OCI-LY1 (cell line): ENCODE data around the gene FAM76A.
"Not testable (repeated sequence)": the region's sequence is repeated elsewhere in the genome, so short reads cannot be mapped to it uniquely, and the experiment has no call there.

Experiments used
- H2AFZ ChIP-seq: fragments of 200-600 bp; sonication (generic), shearing (Covaris generic); 2 replicates; pipeline ENCODE4 v1.6.0; 2014; ENCODE audit warnings: antibody characterized with exemption, mild to moderate bottlenecking, low read length
- H3F3A ChIP-seq: fragments of 200-600 bp; sonication (generic), shearing (Covaris generic); 2 replicates; pipeline ENCODE4 v1.6.0; 2014; ENCODE audit warnings: mild to moderate bottlenecking, antibody characterized with exemption, low read length, moderate library complexity; ENCODE audit not compliant: insufficient read depth
- H3K27ac ChIP-seq: fragments of 200-600 bp; sonication (generic); 2 replicates; pipeline ENCODE4 v1.5.1; 2014; ENCODE audit warnings: low read length, mixed run types, mild to moderate bottlenecking, low read depth; ENCODE audit not compliant: poor library complexity, severe bottlenecking
- H3K27me3 ChIP-seq: fragments of 200-600 bp; sonication (generic); 2 replicates; pipeline ENCODE4 v1.6.0; 2014; ENCODE audit warnings: antibody characterized with exemption, mild to moderate bottlenecking, low read length, moderate library complexity; ENCODE audit not compliant: insufficient read depth
- H3K36me3 ChIP-seq: fragments of 200-600 bp; sonication (generic); 2 replicates; pipeline ENCODE4 v1.6.1; 2014; ENCODE audit warnings: mild to moderate bottlenecking, antibody characterized with exemption, low read length, moderate library complexity, mixed read lengths; ENCODE audit not compliant: insufficient read depth
- H3K4me1 ChIP-seq: fragments of 200-600 bp; sonication (generic); 2 replicates; pipeline ENCODE4 v1.5.1; 2014; ENCODE audit warnings: mild to moderate bottlenecking, low read length, moderate library complexity; ENCODE audit not compliant: insufficient read depth, severe bottlenecking
- H3K4me2 ChIP-seq: fragments of 200-600 bp; sonication (generic), shearing (Covaris generic); 2 replicates; pipeline ENCODE4 v1.6.1; 2014; ENCODE audit warnings: low read length
- H3K4me3 ChIP-seq: fragments of 200-600 bp; sonication (generic); 2 replicates; pipeline ENCODE4 v1.5.1; 2014; ENCODE audit warnings: low read length, low read depth, mild to moderate bottlenecking, mixed read lengths; ENCODE audit not compliant: poor library complexity, severe bottlenecking
- H3K79me2 ChIP-seq: fragments of 200-600 bp; shearing (Covaris generic); 2 replicates; pipeline ENCODE4 v1.6.1; 2016; ENCODE audit warnings: mixed run types, low read length, mixed read lengths; ENCODE audit not compliant: insufficient read depth
- H3K9ac ChIP-seq: fragments of 200-600 bp; sonication (generic), shearing (Covaris generic); 2 replicates; pipeline ENCODE4 v1.6.1; 2014; ENCODE audit warnings: mild to moderate bottlenecking, low read length, mixed read lengths
- H3K9me2 ChIP-seq: fragments of 200-600 bp; sonication (generic), shearing (Covaris generic); 2 replicates; pipeline ENCODE4 v1.6.1; 2014; ENCODE audit warnings: low read depth, mild to moderate bottlenecking, low read length, mixed read lengths
- H3K9me3 ChIP-seq: fragments of 200-600 bp; shearing (Covaris generic); 2 replicates; pipeline ENCODE4 v1.6.1; 2014; ENCODE audit warnings: low read length, mixed read lengths
- H4K20me1 ChIP-seq: fragments of 200-600 bp; sonication (generic), shearing (Covaris generic); 2 replicates; pipeline ENCODE4 v1.6.0; 2016; ENCODE audit warnings: mild to moderate bottlenecking, low read length; ENCODE audit not compliant: insufficient read depth
- CTCF ChIP-seq: fragments of 200-600 bp; sonication (generic), shearing (Covaris generic); IDR thresholded peaks from 2 replicates; pipeline ENCODE4 v1.5.1; 2017; ENCODE audit warnings: mild to moderate bottlenecking, antibody characterized with exemption, low read length, moderate library complexity, mixed read lengths
- EZH2 ChIP-seq: fragments of 200-600 bp; sonication (generic), shearing (Covaris generic); IDR thresholded peaks from 2 replicates; pipeline ENCODE4 v1.8.0; 2017; ENCODE audit warnings: borderline replicate concordance, mixed run types, mild to moderate bottlenecking, antibody characterized with exemption, low read length, moderate library complexity, mixed read lengths

The FAM76A gene

GRCh38 chr1:27773826-27774445 is 48.2 kb downstream of the FAM76A start:
- no peaks in the 10 kb centered on the region for H3K27me3 ChIP-seq
- peak overlapping the region; percentile 90 for H3K4me3 ChIP-seq
- peaks cover 26% of the 10 kb centered on the region for H3K79me2 ChIP-seq
- H3K9me2 ChIP-seq: no peaks in the 10 kb centered on the region
- TF ChIP-seq CTCF (no peak), EZH2 (no peak)
- no peaks in the 10 kb centered on the region for H4K20me1 ChIP-seq
- H3K36me3 ChIP-seq: peaks cover 10% of the 10 kb centered on the region; the same call in 1 of the 2 replicates
- H3K4me1 ChIP-seq: peaks cover 20% of the 10 kb centered on the region
- peak overlapping the region; percentile 69 for H3K4me2 ChIP-seq
- no peaks in the 10 kb centered on the region for H3K9me3 ChIP-seq
- peak overlapping the region; percentile 86 for H3K9ac ChIP-seq
- H2AFZ ChIP-seq: no peak overlapping the region
- H3K27ac ChIP-seq: peak overlapping the region; percentile 51
- no peaks in the 10 kb centered on the region for H3F3A ChIP-seq

- peaks cover 26% of the 10 kb centered on the region for H3K79me2 ChIP-seq
Measured at GRCh38 chr1:27774654-27775053, 48.9 kb downstream of the FAM76A start.

GRCh38 chr1:27775336-27775735 is 49.6 kb downstream of the FAM76A start:
- not testable (repeated sequence) for H3K27me3 ChIP-seq, H3K27ac ChIP-seq, H3K36me3 ChIP-seq, H3K9ac ChIP-seq, H3K4me2 ChIP-seq, H3K4me3 ChIP-seq, H3K9me3 ChIP-seq, H3K9me2 ChIP-seq, H4K20me1 ChIP-seq, H2AFZ ChIP-seq, H3F3A ChIP-seq
- peaks cover 26% of the 10 kb centered on the region for H3K79me2 ChIP-seq
- peaks cover 20% of the 10 kb centered on the region for H3K4me1 ChIP-seq

More at GRCh38 chr1:27774654-27775053, 48.9 kb downstream of the FAM76A start:
- H3F3A ChIP-seq: no peaks in the 10 kb centered on the region
- no peaks in the 10 kb centered on the region for H3K9me2 ChIP-seq
- H3K36me3 ChIP-seq: peaks cover 10% of the 10 kb centered on the region; the same call in 1 of the 2 replicates
- H3K9ac ChIP-seq: no peak overlapping the region
- H3K9me3 ChIP-seq: no peaks in the 10 kb centered on the region
- peaks cover 20% of the 10 kb centered on the region for H3K4me1 ChIP-seq
- no peaks in the 10 kb centered on the region for H3K27me3 ChIP-seq
- no peaks in the 10 kb centered on the region for H4K20me1 ChIP-seq
- H3K4me3 ChIP-seq: peak overlapping the region; percentile 90
- no peak overlapping the region for H2AFZ ChIP-seq
- TF ChIP-seq EZH2 (no peak), CTCF (no peak)
- H3K27ac ChIP-seq: no peak overlapping the region
- peak overlapping the region; percentile 69; the same call in 1 of the 2 replicates for H3K4me2 ChIP-seq

GRCh38 chr1:27776276-27776675 is 50.5 kb downstream of the FAM76A start:
- not testable (repeated sequence) for H3K27me3 ChIP-seq, H3F3A ChIP-seq, H3K9me2 ChIP-seq, H4K20me1 ChIP-seq, H2AFZ ChIP-seq, H3K27ac ChIP-seq, H3K4me2 ChIP-seq, H3K36me3 ChIP-seq, H3K9me3 ChIP-seq, H3K4me3 ChIP-seq, H3K9ac ChIP-seq
- H3K4me1 ChIP-seq: peaks cover 20% of the 10 kb centered on the region
- H3K79me2 ChIP-seq: peaks cover 26% of the 10 kb centered on the region
